ENCODE measurements around the gene CAPRIN2. TPM values are rescaled to one million over a fixed set of nuclear protein-coding genes. Genes with fewer than 3 reads are reported as not detected.

CAPRIN2 gene
- total RNA-seq, 1 donor from 2014 or later, result 28.9 TPM

DNA sequence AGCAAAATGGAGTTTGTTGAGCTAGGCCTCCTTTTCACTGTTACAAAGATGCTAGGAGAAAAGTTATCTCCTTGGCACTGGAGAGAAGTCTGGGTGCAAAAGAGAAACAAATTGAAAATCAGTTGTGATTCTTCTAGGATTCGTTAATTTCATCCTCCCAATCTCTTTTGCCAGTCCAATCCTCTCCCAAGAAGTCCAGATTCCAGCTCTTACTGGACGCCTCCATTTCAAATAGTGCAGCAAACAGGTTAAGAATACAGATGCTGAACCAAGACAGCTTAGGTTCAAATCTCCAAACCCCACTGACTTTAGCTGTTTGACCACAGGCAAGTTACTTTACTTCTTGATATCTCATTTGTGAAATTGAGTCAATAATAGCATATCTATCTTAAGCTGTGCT lies 34.0 kb upstream of the CAPRIN2 start:
- no peak for DNase-seq (ENCODE audit: low read depth, low spot score)
- Mint-ChIP-seq H3K4me1 (peaks cover 7% of the 10 kb centered on the region), H3K27ac (ENCODE audit: unreplicated experiment) (no peak overlapping the region)

DNA sequence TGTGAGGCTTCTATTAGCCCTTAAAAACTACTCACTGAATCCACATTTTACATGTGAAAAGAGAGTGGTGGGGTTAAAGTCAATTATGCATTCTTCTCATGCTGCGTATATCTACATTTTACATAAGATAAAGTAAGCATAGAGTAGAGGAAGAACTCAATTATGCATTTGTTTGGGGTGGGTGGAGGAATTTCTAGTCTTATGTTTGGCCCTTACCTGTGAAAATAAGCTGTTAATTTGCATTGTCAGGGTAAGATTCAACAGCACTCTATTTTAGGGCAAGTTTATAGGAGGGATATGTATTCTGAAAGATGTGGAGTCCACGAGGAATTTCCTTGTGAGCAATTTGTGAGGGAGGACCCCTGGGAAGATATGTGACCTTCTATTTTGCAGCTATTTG lies 30.9 kb upstream of the CAPRIN2 start:
- DNase-seq (ENCODE audit: low read depth, low spot score), result no peak
- H3K9me3 Mint-ChIP-seq, result peaks cover 22% of the 10 kb centered on the region
- no peak overlapping the region for H3K27ac Mint-ChIP-seq (ENCODE audit: unreplicated experiment)

More for the DNA sequence above, 34.0 kb upstream of the CAPRIN2 start:
- H3K36me3 Mint-ChIP-seq (ENCODE audit: low read depth), result peaks cover 21% of the 10 kb centered on the region
- TF ChIP-seq, protein P1, sequence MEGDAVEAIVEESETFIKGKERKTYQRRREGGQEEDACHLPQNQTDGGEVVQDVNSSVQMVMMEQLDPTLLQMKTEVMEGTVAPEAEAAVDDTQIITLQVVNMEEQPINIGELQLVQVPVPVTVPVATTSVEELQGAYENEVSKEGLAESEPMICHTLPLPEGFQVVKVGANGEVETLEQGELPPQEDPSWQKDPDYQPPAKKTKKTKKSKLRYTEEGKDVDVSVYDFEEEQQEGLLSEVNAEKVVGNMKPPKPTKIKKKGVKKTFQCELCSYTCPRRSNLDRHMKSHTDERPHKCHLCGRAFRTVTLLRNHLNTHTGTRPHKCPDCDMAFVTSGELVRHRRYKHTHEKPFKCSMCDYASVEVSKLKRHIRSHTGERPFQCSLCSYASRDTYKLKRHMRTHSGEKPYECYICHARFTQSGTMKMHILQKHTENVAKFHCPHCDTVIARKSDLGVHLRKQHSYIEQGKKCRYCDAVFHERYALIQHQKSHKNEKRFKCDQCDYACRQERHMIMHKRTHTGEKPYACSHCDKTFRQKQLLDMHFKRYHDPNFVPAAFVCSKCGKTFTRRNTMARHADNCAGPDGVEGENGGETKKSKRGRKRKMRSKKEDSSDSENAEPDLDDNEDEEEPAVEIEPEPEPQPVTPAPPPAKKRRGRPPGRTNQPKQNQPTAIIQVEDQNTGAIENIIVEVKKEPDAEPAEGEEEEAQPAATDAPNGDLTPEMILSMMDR (conservative IDR thresholded peaks at IDR 0.05), result no peak
- no peak overlapping the region for H3K4me3 Mint-ChIP-seq
- H3K27me3 Mint-ChIP-seq (ENCODE audit: low read depth), result no peaks in the 10 kb centered on the region
- H3K9me3 Mint-ChIP-seq, result peaks cover 20% of the 10 kb centered on the region

DNA sequence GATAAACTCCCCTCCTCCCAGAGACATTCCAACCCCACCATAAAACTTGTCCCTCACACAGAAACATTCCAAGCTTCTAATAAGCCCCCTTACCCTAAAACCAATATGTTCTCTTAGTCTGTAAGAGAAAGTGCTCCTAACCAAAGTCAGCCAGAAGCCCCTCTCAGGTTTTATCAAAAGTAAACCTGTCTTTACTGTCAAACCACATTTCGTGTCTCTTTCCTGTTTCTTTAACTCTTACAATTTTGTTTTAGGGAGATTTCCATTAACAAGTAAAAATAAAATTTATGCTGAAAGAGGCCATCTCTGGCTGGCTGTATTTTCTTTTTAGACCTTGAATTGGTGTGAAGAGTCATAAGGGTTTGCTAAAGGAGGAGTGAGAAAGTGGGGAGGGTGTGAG lies 29.8 kb upstream of the CAPRIN2 start:
- H3K4me1 Mint-ChIP-seq, result no peaks in the 10 kb centered on the region
- H3K27ac Mint-ChIP-seq (ENCODE audit: unreplicated experiment), result no peak overlapping the region
- TF ChIP-seq, protein P1 (conservative IDR thresholded peaks at IDR 0.05), result no peak
- H3K9me3 Mint-ChIP-seq, result peaks cover 19% of the 10 kb centered on the region
- no peak overlapping the region for H3K4me3 Mint-ChIP-seq
- no peaks in the 10 kb centered on the region for H3K27me3 Mint-ChIP-seq (ENCODE audit: low read depth)
- peaks cover 21% of the 10 kb centered on the region for H3K36me3 Mint-ChIP-seq (ENCODE audit: low read depth)
- DNase-seq (ENCODE audit: low read depth, low spot score), result no peak

More for the DNA sequence above, 30.9 kb upstream of the CAPRIN2 start:
- Mint-ChIP-seq H3K4me3 (no peak overlapping the region), H3K4me1 (no peaks in the 10 kb centered on the region), H3K27me3 (ENCODE audit: low read depth) (no peaks in the 10 kb centered on the region), H3K36me3 (ENCODE audit: low read depth) (peaks cover 21% of the 10 kb centered on the region)
- TF ChIP-seq, protein P1 (conservative IDR thresholded peaks at IDR 0.05), result no peak

DNA sequence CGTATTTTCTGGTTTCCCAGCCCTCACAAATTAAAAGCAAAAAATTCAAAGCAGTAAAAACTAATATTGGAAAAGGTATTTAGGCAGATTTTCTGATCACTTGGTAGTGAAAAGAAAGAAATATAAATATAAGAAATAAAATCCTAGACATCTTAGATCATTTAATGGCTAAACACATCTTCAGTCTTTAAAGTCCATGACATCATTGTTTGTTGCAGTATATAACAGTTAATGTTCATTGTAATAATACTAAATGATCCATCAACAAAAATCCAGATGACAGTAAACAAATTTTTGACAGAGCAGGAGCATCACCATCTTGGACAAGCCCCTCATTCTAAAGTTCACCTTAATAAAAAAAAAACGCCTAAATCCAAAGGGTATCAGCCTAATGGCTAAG lies 29.2 kb upstream of the CAPRIN2 start:
- H3K4me3 Mint-ChIP-seq, result no peak overlapping the region
- no peaks in the 10 kb centered on the region for H3K4me1 Mint-ChIP-seq
- peaks cover 21% of the 10 kb centered on the region for H3K9me3 Mint-ChIP-seq
- DNase-seq (ENCODE audit: low read depth, low spot score), result no peak
- H3K27me3 Mint-ChIP-seq (ENCODE audit: low read depth), result no peaks in the 10 kb centered on the region
- no peak overlapping the region for H3K27ac Mint-ChIP-seq (ENCODE audit: unreplicated experiment)
- TF ChIP-seq, protein P1 (conservative IDR thresholded peaks at IDR 0.05), result no peak
- peaks cover 25% of the 10 kb centered on the region for H3K36me3 Mint-ChIP-seq (ENCODE audit: low read depth)

DNA sequence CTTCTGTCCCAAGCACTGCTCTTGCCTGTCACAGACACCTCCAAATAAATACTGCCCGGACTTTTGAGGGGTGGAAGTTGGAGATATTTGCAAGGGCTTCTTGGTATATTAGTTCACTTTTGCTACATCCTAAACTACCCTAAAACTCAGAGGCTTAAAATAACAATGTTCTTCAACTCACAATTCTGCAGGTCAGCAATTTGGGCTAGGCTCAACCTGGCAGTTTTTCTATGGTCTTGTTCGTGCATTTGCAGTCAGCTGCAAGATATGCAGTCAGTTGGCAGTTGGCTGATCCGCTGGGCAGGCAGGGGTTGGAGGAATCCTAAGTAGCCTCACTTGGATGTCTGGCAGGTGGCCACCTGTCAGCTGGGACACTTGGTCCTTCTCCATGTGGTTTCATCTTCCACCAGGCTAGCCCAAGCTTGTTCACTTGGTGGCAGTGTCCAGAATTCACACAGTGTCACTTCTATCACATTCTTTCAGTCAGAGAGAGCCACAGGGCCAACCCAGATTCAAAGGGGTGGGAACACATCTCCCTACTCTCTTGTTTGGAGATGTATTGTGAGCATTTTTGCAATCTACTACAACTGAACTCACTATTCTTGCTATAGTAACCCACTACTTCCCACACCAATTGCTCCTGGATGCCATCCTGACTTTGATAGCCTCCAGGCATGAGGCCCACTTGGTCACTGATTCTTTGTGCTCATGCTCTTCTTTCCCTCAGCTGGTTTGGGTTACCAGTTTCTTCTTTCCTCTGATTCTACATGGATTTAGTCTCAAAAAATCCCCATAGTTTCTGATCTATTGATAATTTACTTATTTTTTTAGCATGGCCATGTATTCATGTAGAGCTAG lies 27.8 kb upstream of the CAPRIN2 start:
- no peaks in the 10 kb centered on the region for H3K4me1 Mint-ChIP-seq
- peaks cover 22% of the 10 kb centered on the region for H3K9me3 Mint-ChIP-seq

More for the DNA sequence above, 27.8 kb upstream of the CAPRIN2 start:
- H3K36me3 Mint-ChIP-seq (ENCODE audit: low read depth), result peaks cover 34% of the 10 kb centered on the region
- no peak overlapping the region for H3K4me3 Mint-ChIP-seq
- H3K27me3 Mint-ChIP-seq (ENCODE audit: low read depth), result no peaks in the 10 kb centered on the region
- no peak for DNase-seq (ENCODE audit: low read depth, low spot score)
- no peak overlapping the region for H3K27ac Mint-ChIP-seq (ENCODE audit: unreplicated experiment)
- TF ChIP-seq, protein P1 (conservative IDR thresholded peaks at IDR 0.05), result no peak
